ENCODE data around the gene MYO1B.

GRCh38 chr2:191287820-191288219 lies 42.6 kb downstream of the MYO1B start:
- TF ChIP-seq CTCF (IDR thresholded peaks at IDR 0.05), result no peak
- TF ChIP-seq POLR2A (IDR thresholded peaks at IDR 0.05), result no peak
- no peak for TF ChIP-seq POLR2AphosphoS5 (IDR thresholded peaks at IDR 0.05; ENCODE audit: insufficient read depth in 1 of 2, low read depth in 1 of 2)

All from vagina (tissue), 2 donors.